Measurements from ENCODE around the gene FREY1. TPM values are rescaled to one million over a fixed set of nuclear protein-coding genes. Genes with fewer than 3 reads are reported as not detected.
A peak's percentile ranks its signal among the peaks of the same experiment; 100 is the strongest.

The FREY1 gene
- total and polyA plus RNA-seq, 2 experiments from 2014 or later, result 2.1 TPM; not detected in 1

DNA sequence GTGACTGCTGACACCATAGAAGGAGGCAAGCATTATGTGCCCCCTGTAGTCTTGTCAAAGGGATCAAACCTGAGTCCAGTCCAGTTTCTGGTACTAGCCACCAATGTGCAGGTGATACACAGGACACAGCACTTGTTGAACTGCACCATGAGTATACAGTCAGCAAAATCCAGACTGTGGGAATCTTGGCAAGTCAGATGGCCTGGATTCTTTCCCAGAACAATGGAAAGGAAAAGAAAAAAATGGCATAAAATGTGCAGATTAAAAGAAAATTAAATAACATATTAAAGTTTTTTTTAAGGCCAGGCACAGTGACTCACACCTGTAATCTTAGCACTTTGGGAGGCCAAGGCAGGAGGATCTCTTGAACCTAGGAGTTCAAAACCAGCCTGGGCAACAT is 43.0 kb downstream of the FREY1 start:
- peak in 1 of 2 donors; percentile 31 for DNase-seq (ENCODE audit: low read depth in 1 of 2, low spot score in 1 of 2)
- H3K27ac ChIP-seq, result no peak overlapping the region
- H3K4me3 ChIP-seq, result no peak overlapping the region
- TF ChIP-seq, protein P1, sequence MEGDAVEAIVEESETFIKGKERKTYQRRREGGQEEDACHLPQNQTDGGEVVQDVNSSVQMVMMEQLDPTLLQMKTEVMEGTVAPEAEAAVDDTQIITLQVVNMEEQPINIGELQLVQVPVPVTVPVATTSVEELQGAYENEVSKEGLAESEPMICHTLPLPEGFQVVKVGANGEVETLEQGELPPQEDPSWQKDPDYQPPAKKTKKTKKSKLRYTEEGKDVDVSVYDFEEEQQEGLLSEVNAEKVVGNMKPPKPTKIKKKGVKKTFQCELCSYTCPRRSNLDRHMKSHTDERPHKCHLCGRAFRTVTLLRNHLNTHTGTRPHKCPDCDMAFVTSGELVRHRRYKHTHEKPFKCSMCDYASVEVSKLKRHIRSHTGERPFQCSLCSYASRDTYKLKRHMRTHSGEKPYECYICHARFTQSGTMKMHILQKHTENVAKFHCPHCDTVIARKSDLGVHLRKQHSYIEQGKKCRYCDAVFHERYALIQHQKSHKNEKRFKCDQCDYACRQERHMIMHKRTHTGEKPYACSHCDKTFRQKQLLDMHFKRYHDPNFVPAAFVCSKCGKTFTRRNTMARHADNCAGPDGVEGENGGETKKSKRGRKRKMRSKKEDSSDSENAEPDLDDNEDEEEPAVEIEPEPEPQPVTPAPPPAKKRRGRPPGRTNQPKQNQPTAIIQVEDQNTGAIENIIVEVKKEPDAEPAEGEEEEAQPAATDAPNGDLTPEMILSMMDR (IDR thresholded peaks at IDR 0.05; ENCODE audit: low read depth, low read length), result no peak
- peaks cover 53% of the 10 kb centered on the region for H3K36me3 ChIP-seq
- H3K4me1 ChIP-seq (ENCODE audit: low read depth), result peaks cover 9% of the 10 kb centered on the region
- H3K27me3 ChIP-seq, result no peaks in the 10 kb centered on the region
- no peaks in the 10 kb centered on the region for H3K9me3 ChIP-seq (ENCODE audit: low read depth)

DNA sequence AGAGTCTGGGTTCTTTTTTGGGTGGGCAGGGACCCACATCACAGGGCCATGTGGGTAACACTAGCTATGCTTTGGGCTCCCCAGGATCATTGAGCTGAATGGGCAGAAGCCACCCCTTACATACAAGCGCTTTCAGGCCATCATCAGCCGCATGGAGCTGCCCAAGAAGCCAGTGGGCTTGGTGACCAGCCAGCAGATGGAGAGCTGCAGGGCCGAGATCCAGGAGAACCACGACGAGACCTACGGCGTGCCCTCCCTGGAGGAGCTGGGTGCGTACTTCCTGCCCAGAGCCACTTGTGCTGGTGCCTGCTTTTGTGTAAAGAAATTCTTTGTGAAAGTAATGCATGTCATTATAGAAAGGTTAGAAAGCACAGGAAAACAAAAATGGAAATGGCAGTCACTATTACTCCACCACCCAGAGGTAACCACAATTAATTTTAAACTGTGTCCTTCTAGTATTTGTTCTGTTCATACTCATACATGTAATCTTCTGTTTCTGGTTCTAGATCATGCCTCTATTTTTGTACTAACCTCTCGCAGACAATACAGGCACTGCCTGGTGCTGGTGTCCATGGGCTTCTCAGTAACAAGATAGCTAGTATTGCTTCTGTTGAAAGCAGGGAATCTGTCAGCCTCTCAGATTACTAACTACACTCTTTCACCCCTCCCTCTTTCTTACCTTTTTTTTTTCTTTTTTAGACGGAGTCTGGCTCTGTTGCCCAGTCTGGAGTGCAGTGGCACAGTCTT is 46.1 kb downstream of the FREY1 start:
- peaks cover 43% of the 10 kb centered on the region for H3K36me3 ChIP-seq

GRCh38 chr11:45860348-45860747 is 46.7 kb downstream of the FREY1 start:
- H3K9me3 ChIP-seq (ENCODE audit: low read depth), result no peaks in the 10 kb centered on the region
- no peak for DNase-seq (ENCODE audit: low read depth in 1 of 2, low spot score in 1 of 2)
- H3K4me3 ChIP-seq, result no peak overlapping the region
- H3K4me1 ChIP-seq (ENCODE audit: low read depth), result peaks cover 23% of the 10 kb centered on the region
- peak overlapping the region; percentile 29 for H3K27ac ChIP-seq
- no peaks in the 10 kb centered on the region for H3K27me3 ChIP-seq
- peaks cover 39% of the 10 kb centered on the region for H3K36me3 ChIP-seq
- TF ChIP-seq, protein P1 (IDR thresholded peaks at IDR 0.05; ENCODE audit: low read depth, low read length), result no peak

More for the DNA sequence above, 46.1 kb downstream of the FREY1 start:
- Histone ChIP-seq H3K27me3 (no peaks in the 10 kb centered on the region), H3K4me3 (no peak overlapping the region), H3K9me3 (ENCODE audit: low read depth) (no peaks in the 10 kb centered on the region), H3K27ac (peak overlapping the region; percentile 29), H3K4me1 (ENCODE audit: low read depth) (peaks cover 22% of the 10 kb centered on the region)
- TF ChIP-seq, protein P1 (IDR thresholded peaks at IDR 0.05; ENCODE audit: low read depth, low read length), result no peak
- no peak for DNase-seq (ENCODE audit: low read depth in 1 of 2, low spot score in 1 of 2)

DNA sequence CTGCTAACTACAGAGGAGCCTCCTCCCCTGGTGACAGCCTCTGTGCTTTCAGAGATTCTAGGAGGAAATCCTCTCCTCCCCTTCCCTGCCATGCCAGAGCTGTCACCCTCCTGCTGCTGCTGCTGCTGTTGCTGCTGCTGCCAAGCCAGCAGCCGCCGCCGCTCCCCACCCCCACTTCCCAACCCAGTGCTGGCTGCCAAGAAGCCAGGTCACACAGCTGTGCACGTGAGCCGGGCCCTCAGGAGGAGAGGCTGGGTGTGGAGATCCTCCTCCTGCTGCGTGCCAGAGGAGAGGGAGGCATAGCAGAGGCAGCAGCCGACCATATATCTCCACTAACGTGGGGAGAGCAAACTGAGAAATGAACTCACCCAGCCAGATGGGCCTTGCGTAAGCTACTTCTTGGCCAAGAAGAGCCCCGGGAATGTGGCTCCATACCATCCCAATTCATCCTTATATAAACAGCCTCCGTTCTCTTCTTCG is 47.4 kb downstream of the FREY1 start:
- DNase-seq (ENCODE audit: low read depth in 1 of 2, low spot score in 1 of 2), result peak; percentile 66 to 99

GRCh38 chr11:45858751-45859398 is 48.2 kb downstream of the FREY1 start:
- no peak overlapping the region for H3K4me3 ChIP-seq
- peak overlapping the region; percentile 82 for H3K27ac ChIP-seq
- H3K36me3 ChIP-seq, result peaks cover 28% of the 10 kb centered on the region

More for the DNA sequence above, 47.4 kb downstream of the FREY1 start:
- no peak overlapping the region for H3K4me3 ChIP-seq
- peak overlapping the region; percentile 60 for H3K27ac ChIP-seq
- H3K27me3 ChIP-seq, result no peaks in the 10 kb centered on the region
- H3K36me3 ChIP-seq, result peaks cover 33% of the 10 kb centered on the region
- H3K9me3 ChIP-seq (ENCODE audit: low read depth), result no peaks in the 10 kb centered on the region
- TF ChIP-seq, protein P1 (IDR thresholded peaks at IDR 0.05; ENCODE audit: low read depth, low read length), result no peak
- peaks cover 29% of the 10 kb centered on the region for H3K4me1 ChIP-seq (ENCODE audit: low read depth)

More at GRCh38 chr11:45858751-45859398, 48.2 kb downstream of the FREY1 start:
- no peaks in the 10 kb centered on the region for H3K27me3 ChIP-seq
- no peak for DNase-seq (ENCODE audit: low read depth in 1 of 2, low spot score in 1 of 2)
- TF ChIP-seq, protein P1 (IDR thresholded peaks at IDR 0.05; ENCODE audit: low read depth, low read length), result no peak
- peaks cover 37% of the 10 kb centered on the region for H3K4me1 ChIP-seq (ENCODE audit: low read depth)
- H3K9me3 ChIP-seq (ENCODE audit: low read depth), result no peaks in the 10 kb centered on the region
